SK-N-SH treated with all-trans-retinoic acid at 6 μM for 48 hours (cell line): ENCODE measurements around the gene LY9.

Experiments
- ARNTL ChIP-seq: fragments of 450-650 bp; formaldehyde crosslinking; IDR thresholded peaks from 2 replicates; pipeline ENCODE4 v1.5.0; 2020; ENCODE audit warnings: low read depth, mild to moderate bottlenecking, moderate library complexity, borderline replicate concordance
- CREB5 ChIP-seq: fragments of 250-450 bp; sonication (Bioruptor Pico); IDR thresholded peaks from 2 replicates; pipeline ENCODE4 v1.5.1; 2020; ENCODE audit warnings: low read depth, mild to moderate bottlenecking, moderate library complexity
- ESRRG ChIP-seq: fragments of 250-450 bp; sonication (Bioruptor Pico); IDR thresholded peaks from 2 replicates; pipeline ENCODE4 v1.6.1; 2021; ENCODE audit warnings: mild to moderate bottlenecking
- GLIS3 ChIP-seq: fragments of 250-450 bp; sonication (Bioruptor Pico); IDR thresholded peaks from 2 replicates; pipeline ENCODE4 v1.5.0; 2020; ENCODE audit warnings: mild to moderate bottlenecking, moderate library complexity
- ISL1 ChIP-seq: fragments of 250-450 bp; sonication (Bioruptor Pico); IDR thresholded peaks from 2 replicates; pipeline ENCODE4 v2.1.2; 2022; ENCODE audit warnings: mild to moderate bottlenecking, moderate library complexity
- OSR1 ChIP-seq: fragments of 250-450 bp; sonication (Bioruptor Pico); IDR thresholded peaks from 2 replicates; pipeline ENCODE4 v1.8.0; 2022; ENCODE audit warnings: moderate library complexity, mild to moderate bottlenecking, inconsistent platforms
- TCF4 ChIP-seq: fragments of 250-450 bp; sonication (Bioruptor Pico); IDR thresholded peaks from 2 replicates; pipeline ENCODE4 v1.8.0; 2021; ENCODE audit warnings: mild to moderate bottlenecking, moderate library complexity, borderline replicate concordance
- ZNF565 ChIP-seq: fragments of 450-650 bp; formaldehyde crosslinking; conservative IDR thresholded peaks from 2 replicates; pipeline ENCODE4 v1.5.0; 2020; ENCODE audit warnings: low read depth, mild to moderate bottlenecking, moderate library complexity
- TF ChIP-seq, protein P1 (sequence below): fragments of 250-450 bp; sonication (Bioruptor Pico); IDR thresholded peaks from 2 replicates; pipeline ENCODE4 v1.5.0; 2020; ENCODE audit warnings: mild to moderate bottlenecking, moderate library complexity

DNA sequence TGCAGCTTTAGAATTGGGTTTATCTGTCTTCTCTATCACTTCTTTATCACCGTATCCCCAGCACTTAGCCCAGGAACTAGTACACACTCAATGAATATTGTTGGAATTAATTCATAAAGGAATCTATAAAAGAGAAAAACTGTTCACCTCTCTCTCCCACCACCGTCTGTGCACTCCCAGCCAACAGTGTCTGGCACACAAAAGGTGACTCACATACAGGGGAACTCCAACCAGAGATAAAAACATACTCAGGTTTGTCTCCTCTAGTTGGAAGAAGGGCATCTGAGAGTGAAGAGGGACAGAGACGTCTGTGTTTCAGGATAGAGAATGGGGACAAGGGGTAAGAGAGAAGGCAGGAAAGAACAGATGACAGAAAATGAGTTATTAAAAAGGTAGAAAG lies 79.0 kb downstream of the LY9 start:
- TF ChIP-seq OSR1 (CRISPR knock-in tag) (no peak), TCF4 (no peak), GLIS3 (CRISPR knock-in tag) (no peak), CREB5 (no peak), ISL1 (CRISPR knock-in tag) (no peak), ARNTL (CRISPR knock-in tag) (no peak), ZNF565 (CRISPR knock-in tag) (no peak), ESRRG (CRISPR knock-in tag) (no peak)
- TF ChIP-seq, protein P1, sequence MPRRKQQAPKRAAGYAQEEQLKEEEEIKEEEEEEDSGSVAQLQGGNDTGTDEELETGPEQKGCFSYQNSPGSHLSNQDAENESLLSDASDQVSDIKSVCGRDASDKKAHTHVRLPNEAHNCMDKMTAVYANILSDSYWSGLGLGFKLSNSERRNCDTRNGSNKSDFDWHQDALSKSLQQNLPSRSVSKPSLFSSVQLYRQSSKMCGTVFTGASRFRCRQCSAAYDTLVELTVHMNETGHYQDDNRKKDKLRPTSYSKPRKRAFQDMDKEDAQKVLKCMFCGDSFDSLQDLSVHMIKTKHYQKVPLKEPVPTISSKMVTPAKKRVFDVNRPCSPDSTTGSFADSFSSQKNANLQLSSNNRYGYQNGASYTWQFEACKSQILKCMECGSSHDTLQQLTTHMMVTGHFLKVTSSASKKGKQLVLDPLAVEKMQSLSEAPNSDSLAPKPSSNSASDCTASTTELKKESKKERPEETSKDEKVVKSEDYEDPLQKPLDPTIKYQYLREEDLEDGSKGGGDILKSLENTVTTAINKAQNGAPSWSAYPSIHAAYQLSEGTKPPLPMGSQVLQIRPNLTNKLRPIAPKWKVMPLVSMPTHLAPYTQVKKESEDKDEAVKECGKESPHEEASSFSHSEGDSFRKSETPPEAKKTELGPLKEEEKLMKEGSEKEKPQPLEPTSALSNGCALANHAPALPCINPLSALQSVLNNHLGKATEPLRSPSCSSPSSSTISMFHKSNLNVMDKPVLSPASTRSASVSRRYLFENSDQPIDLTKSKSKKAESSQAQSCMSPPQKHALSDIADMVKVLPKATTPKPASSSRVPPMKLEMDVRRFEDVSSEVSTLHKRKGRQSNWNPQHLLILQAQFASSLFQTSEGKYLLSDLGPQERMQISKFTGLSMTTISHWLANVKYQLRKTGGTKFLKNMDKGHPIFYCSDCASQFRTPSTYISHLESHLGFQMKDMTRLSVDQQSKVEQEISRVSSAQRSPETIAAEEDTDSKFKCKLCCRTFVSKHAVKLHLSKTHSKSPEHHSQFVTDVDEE (CRISPR knock-in tag) = no peak
